ENCODE measurements around the gene ZNF280B.

DNA sequence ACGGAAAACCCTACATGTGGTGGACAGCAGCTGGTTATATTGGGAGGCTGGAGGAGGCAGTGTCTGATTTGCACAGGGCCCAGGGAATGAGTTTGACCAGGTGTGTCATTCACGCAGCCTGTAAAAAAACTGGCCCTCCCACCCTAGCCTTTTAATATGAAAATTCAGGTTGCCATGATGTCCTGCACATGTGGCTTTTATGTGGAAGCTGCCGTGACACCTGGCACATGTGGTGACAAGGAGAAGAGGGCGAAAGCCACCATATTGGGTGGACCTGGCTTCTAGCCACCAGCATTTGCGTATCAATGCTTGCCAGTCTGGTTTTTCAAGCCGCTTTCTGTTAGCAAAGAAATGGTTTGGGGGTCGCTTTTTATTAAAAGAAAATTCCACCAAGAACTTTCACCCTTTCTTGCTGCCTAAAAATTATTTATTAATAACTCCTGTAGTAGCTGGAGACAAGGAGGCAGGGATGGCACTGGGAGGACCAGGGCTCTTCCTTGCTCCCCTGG, 43.4 kb downstream of the ZNF280B start:
- TF ChIP-seq ZC3H10 (CRISPR knock-in tag; IDR thresholded peaks at IDR 0.05) (no peak), TSHZ2 (CRISPR knock-in tag; IDR thresholded peaks at IDR 0.05) (no peak), PPARA (CRISPR knock-in tag; IDR thresholded peaks at IDR 0.05; ENCODE audit: borderline replicate concordance) (no peak), POU6F1 (CRISPR knock-in tag; IDR thresholded peaks at IDR 0.05; ENCODE audit: borderline replicate concordance, low read depth) (no peak), ARNTL (CRISPR knock-in tag; IDR thresholded peaks at IDR 0.05; ENCODE audit: borderline replicate concordance, low read depth) (no peak), PATZ1 (CRISPR knock-in tag; IDR thresholded peaks at IDR 0.05; ENCODE audit: borderline replicate concordance) (no peak)
